AG09309 (cell line): ENCODE measurements around the gene CSNK1G2.
A peak's percentile ranks its signal among the peaks of the same experiment; 100 is the strongest.

ENCODE experiments used
- DNase-seq: peaks from one replicate; pipeline ENCODE4 v3.0.0-alpha.2; 2010; ENCODE audit warnings: low read depth
- H3K4me3 ChIP-seq: 2 replicates; pipeline ENCODE4 v1.5.1; 2011; ENCODE audit warnings: mild to moderate bottlenecking, low read depth, low read length, moderate library complexity; ENCODE audit not compliant: control insufficient read depth
- CTCF ChIP-seq: IDR thresholded peaks from 2 replicates; pipeline ENCODE4 v1.5.1; 2011; ENCODE audit warnings: mild to moderate bottlenecking, low read depth, low read length, inconsistent platforms; ENCODE audit not compliant: insufficient read depth, control insufficient read depth; ENCODE audit errors: missing control alignments

The CSNK1G2 gene

GRCh38 chr19:1942078-1942933 is 1.3 kb downstream of the CSNK1G2 start:
- peak overlapping the region; percentile 72 for H3K4me3 ChIP-seq
- TF ChIP-seq CTCF: no peak
- no peak for DNase-seq

- no peak for TF ChIP-seq CTCF
- H3K4me3 ChIP-seq: peak overlapping the region; percentile 72
- DNase-seq: no peak
Observed at GRCh38 chr19:1942934-1943555, 2.1 kb downstream of the CSNK1G2 start.

GRCh38 chr19:1943661-1944087 is 2.7 kb downstream of the CSNK1G2 start:
- no peak for DNase-seq
- no peak overlapping the region for H3K4me3 ChIP-seq
- no peak for TF ChIP-seq CTCF

- no peak for DNase-seq
- H3K4me3 ChIP-seq: no peak overlapping the region
- no peak for TF ChIP-seq CTCF
Observed at GRCh38 chr19:1944088-1944915, 3.3 kb downstream of the CSNK1G2 start.

- DNase-seq: no peak
- H3K4me3 ChIP-seq: no peak overlapping the region
- no peak for TF ChIP-seq CTCF
Observed at GRCh38 chr19:1944916-1945561, 4.1 kb downstream of the CSNK1G2 start.

- peak; percentile 61 for TF ChIP-seq CTCF
- no peak overlapping the region for H3K4me3 ChIP-seq
- no peak for DNase-seq
Observed at GRCh38 chr19:1945899-1946298, 4.9 kb downstream of the CSNK1G2 start.
